ENCODE measurements around the gene ROR2.

- TF ChIP-seq CTCF (IDR thresholded peaks at IDR 0.05) (no peak), POLR2AphosphoS5 (IDR thresholded peaks at IDR 0.05) (no peak)
Observed at GRCh38 chr9:91814201-91814600, 135.8 kb downstream of the ROR2 start.
